GM12874 (cell line): ENCODE results near the gene SDHA.

ENCODE experiments used
- CTCF ChIP-seq: IDR thresholded peaks from 2 replicates; pipeline ENCODE4 v1.5.1; 2011; ENCODE audit warnings: low read depth, mild to moderate bottlenecking, control low read depth, low read length, moderate library complexity; ENCODE audit not compliant: insufficient read depth

The SDHA gene

DNA sequence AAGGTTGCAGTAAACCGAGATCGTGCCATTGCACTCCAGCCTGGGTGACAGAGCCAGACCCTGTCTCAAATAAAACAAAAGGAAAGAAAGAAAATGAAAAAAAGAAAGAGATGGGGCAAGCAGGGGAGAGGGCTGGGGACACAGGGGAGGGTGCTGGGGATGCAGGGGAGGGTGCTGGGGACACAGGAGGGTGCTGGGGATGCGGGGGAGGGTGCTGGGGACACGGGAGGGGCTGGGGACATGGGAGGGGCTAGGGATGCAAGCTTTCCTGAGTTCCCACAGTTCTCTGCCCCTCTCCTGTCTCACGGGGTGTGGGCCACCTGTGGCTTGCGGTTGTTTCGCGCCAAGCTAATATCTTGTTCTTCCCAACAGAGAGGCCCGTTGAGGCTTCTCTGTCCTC lies 60.5 kb downstream of the SDHA start:
- TF ChIP-seq CTCF = no peak

- no peak for TF ChIP-seq CTCF
Observed at GRCh38 chr5:285991-286557, 68.0 kb downstream of the SDHA start.

GRCh38 chr5:298737-299125 lies 80.6 kb downstream of the SDHA start:
- no peak for TF ChIP-seq CTCF

GRCh38 chr5:302966-303365 lies 84.8 kb downstream of the SDHA start:
- TF ChIP-seq CTCF = no peak

DNA sequence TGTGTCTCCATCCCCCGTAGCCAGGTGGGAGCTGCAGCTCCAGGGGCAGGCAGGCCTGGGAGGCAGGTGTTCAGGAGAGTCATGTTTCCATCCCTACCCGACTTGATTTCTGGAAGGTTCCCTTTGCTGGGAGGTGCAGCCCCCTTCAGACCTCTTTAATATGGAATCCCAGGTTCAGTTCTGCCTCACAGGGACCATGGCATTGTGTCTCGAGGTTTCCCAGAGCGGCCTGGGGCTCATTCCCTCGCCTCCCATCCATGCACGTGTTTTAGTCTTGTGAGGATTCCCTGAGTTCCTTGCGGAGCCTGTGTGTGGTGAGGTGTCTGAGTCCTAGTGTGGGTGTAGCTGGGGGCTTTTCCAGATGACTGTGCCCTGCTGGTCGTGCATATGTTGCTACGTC lies 86.9 kb downstream of the SDHA start:
- TF ChIP-seq CTCF = no peak

DNA sequence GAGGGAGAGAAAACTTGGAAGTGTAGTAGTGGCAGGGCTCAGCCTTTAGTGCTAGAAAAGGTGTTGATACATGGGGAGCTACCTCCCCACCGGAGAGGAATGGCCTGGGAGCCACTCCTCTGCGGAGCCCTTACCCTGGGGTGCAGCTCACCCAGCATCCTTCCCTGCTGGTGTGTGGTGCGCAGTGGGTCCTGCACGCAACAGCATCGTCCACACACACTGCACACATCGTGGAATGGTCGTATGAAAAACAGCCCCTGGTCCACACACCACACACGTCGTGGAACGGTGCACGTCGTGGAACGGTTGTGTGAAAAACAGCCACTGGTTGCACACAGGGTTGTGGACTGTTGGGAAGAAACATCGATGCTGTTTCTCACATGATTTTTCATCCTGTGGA lies 87.3 kb downstream of the SDHA start:
- TF ChIP-seq CTCF = no peak

- no peak for TF ChIP-seq CTCF
Observed at GRCh38 chr5:306011-306805, 88.1 kb downstream of the SDHA start.
